Hippocampal formation (tissue), 2 donors: ENCODE measurements around the gene MLX.
"Not testable (repeated sequence)": the region's sequence is repeated elsewhere in the genome, so short reads cannot be mapped to it uniquely, and the experiment has no call there.

ENCODE experiments used
- DNase-seq, 2 donors: peaks; one replicate each; lab custom pipeline; 2025; lab: John Stamatoyannopoulos, UW

MLX gene

GRCh38 chr17:42579794-42580551 lies 13.1 kb downstream of the MLX start:
- no peak for DNase-seq

DNA sequence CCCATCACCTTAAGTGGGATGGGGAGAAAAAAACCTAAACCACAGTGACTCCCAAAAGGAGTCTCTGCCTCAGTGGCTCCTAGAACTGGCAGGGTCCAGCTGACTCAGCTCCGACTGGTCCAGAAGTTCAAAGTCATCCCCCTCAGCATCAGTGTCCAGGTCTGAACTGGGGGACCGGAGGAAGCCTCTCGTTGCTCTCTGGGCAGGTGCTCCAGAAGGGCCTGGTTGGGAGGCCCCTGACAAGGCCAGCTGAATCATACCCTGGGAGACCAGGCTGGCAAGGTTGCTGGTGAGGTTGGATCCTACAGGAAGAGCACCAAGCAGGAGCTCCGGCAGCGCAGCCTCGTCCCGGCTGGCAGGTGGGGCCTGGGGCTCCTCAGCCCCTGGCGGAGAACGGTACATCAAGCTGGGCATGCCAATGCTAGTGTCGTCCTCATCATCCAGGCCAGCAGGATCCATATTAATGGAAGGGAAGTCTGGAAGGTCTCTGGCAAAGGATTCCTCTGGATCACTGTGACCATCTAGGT lies 14.9 kb downstream of the MLX start:
- no peak for DNase-seq

DNA sequence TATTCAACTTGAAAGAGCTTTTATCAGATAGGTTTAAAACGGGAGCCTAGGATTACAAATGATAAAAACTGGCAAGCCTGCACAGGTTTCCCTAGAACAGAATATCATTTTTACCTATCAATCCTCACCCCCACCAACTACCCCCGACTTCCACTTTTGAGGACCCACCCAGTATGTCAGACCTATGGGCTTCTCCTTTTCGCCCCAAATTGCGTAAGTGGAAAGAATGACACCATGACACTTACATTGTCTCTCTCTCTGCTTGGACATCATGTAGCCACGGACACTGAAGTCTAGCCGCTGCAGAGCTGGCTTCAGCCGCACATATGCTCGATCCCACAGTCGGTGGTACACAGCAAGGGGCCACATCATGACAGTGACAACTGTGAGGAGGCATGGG lies 18.0 kb downstream of the MLX start:
- no peak for DNase-seq

DNA sequence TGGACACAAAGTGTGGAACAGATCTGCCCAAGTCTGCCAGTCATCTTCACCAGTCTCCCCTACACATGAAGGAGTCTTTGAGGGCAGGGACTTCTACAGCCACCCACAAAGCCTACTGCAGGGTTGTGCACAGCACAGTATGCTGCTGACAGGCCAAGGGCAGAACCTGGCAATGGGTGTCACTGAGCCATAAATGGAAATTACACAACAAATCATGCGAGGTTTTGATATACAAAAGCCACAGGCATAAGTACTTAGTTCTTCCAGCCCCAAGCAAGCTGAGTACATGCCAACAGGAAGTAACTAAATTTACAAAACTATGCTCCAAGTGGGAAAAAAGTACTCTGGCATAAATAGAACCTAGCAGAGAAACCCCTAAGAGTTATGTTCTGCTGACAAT lies 18.5 kb downstream of the MLX start:
- no peak for DNase-seq

GRCh38 chr17:42586514-42587230 lies 19.8 kb downstream of the MLX start:
- no peak for DNase-seq

GRCh38 chr17:42590886-42591285 lies 24.0 kb downstream of the MLX start:
- no peak for DNase-seq

DNA sequence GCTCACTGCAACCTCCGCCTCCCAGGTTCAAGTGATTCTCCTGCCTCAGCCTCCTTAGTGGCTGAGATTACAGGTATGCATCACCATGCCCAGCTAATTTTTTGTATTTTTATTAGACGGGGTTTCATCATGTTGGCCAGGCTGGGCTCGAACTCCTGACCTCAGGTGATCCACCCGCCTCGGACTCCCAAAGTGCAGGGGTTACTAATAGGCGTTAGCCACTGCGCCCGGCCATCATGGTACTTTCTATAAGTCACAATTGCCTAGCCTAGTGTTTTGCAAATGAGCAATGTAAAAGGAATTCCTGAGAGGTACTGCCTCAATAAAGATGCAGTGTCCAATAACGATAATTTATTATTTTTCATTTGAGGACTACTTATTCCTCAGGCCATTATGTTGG lies 24.5 kb downstream of the MLX start:
- no peak for DNase-seq

- DNase-seq: no peak
Observed at GRCh38 chr17:42596386-42596785, 29.5 kb downstream of the MLX start.

DNA sequence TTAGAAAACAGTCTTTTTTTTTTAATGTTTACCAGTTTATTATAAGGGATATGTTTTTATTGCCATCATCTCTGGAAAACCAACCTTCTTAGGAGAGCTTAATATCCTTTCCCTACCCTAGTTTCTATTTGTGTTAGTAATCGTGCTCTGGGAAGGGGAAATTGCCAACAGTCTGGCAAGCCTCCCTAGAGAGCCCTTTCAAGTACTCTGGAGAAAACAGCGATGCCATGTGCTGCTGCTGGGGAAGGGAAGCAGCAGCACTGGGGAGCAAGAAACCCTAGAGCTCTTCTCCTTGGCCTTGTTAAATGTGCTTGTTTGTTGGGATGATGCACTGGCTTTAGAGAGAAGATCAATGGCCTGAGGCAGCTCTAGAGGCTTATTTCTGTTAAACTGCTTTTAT lies 32.0 kb downstream of the MLX start:
- DNase-seq: no peak

GRCh38 chr17:42603318-42603717 lies 36.4 kb downstream of the MLX start:
- DNase-seq: no peak

GRCh38 chr17:42607769-42608168 lies 40.9 kb downstream of the MLX start:
- no peak for DNase-seq

DNA sequence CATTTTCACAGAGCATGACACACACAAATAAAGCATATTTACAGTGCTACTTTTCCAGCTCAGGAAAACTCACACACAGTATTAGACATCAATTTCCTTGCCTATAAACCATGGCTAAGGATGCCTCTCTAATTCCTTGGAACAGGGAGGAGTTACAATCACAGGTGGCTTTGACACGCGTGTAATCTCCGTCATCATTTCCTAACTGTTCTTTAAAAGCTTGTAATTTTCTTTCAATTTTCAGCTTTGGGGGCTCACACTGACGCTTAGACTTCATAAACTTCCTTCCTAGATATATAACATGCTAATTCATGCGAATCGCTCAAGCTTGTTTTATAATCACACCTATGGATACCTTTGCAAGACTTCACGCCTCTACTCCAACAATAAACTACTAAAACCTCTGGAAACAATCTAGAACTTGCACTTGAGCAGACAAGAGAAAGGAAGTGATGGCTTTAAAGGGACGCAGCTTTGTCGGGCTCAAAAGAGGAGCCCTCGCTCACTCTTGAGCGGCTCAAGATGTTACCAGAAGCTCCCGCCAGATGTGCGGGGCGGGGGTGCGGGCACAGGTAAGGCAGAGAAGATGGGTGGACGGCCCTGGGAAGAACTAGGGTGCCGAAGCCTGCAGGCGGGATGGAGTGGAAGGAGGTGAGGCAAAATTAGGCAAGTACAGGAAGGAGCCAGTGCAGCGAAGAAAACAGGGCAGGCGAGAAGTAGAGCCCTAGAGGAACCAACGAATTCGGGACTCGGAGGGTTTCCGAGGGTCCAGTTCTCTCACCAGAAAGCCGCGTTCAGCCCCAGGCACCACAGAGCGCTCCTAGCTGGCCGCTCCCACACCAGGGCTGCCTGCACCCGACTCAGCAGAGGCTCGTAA lies 41.6 kb downstream of the MLX start:
- DNase-seq: no peak

GRCh38 chr17:42609182-42609813 lies 42.4 kb downstream of the MLX start, which contains the start of the genes RETREG3 and TUBG1:
TSS of gene RETREG3 (minus strand) at chr17:42609374. CDS start at chr17:42609324, 50 bp downstream.
TSS of gene TUBG1 (plus strand) at chr17:42609683. CDS start at chr17:42609738, 55 bp downstream.
- peak; percentile 98 to 99 for DNase-seq

- DNase-seq: not testable (repeated sequence)
Observed at GRCh38 chr17:42609814-42610801, 43.2 kb downstream of the MLX start.

GRCh38 chr17:42612013-42612412 lies 45.1 kb downstream of the MLX start:
- DNase-seq: no peak

DNA sequence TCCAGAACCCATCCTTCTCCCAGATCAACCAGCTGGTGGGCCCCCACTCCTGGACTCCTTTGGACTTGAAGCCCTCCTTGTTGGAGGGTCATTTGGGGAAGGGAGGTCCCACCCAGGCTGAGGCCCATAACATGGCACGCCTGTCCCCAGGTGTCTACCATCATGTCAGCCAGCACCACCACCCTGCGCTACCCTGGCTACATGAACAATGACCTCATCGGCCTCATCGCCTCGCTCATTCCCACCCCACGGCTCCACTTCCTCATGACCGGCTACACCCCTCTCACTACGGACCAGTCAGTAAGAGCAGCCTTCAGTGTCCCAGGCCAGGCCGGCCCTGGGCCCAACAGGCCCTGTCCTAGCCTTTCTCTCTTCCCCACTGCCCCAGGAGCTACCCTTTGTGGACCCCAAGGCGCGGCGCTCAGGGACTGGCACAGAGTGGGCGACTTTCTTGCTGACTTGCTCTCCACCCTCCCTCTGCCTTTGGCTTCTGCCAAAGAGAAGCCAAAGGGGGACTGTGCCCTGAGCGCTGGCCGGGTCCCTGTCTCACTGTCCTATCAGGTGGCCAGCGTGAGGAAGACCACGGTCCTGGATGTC lies 46.9 kb downstream of the MLX start:
- DNase-seq: no peak

DNA sequence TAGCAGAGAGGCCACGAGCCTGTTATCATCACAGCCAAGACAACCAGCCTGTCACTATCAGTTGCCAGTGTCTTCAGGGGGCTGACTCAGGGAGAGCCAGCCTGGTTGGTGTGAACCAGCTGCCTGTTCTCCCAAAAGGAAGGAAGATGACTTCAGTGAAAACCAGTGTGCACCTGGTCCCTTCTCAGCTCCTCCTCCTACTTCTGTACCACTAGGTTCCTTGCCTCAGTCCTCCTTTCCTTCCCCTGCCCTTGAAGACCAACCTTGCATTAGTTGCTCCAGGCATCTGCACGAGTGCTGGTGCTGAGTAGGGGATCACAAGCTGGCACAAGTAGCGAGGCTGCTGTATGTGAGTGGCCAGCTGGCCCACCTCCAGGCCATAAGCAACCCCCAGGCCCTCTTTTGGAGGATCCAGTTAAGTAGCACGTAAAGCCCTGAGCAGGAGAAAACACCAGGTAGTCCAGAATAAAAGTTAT lies 51.1 kb downstream of the MLX start:
- no peak for DNase-seq

GRCh38 chr17:42618442-42619150 lies 51.7 kb downstream of the MLX start:
- DNase-seq: no peak

DNA sequence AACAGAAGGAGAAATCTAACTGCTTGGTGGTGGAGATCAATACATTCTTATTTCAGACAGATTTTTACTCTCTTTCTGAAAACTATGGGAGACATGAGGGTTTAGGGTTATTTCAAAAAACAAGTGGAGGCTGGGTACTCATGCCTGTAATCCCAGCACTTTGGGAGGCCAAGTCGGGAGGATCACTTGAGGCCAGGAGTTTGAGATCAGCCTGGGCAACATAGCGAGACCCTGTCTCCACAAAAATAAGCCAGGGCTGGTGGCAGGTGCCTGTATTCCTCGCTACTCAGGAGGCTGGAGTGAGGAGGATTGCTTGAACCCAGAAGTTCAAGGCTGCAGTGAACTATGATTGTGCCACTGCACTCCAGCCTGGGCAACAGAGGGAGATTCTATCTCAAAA lies 55.1 kb downstream of the MLX start:
- DNase-seq: not testable (repeated sequence)
